IPS DF 19.7 (cell line): ENCODE results near the gene SPEF2.
A peak's percentile ranks its signal among the peaks of the same experiment; 100 is the strongest.

Source experiments
- DNase-seq: peaks from one replicate; pipeline ENCODE4 v3.0.0-alpha.2; 2013; ENCODE audit warnings: low read depth, low spot score

SPEF2 gene

DNA sequence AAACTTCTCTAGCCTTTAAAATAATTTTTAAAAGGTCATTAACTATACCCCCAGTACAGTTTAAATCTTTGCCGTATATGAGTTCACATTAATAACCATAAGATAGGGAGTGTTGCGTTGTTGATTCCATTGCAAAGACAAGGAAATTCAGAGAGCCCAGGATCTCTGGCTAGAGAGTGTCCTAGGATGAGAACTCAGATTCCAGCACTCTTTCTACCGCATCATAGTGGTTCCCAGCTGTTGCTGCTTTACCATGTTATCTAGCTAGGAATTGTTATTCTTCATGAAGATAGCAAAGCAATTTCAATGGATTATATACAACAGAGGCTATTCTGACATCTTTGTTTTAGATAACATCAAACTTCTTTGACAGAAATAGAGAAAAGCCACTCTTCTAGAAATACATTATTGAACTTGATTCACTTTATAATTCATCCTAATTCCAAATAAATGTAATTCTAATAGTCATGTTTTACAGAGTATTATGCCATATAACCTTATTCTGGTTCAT lies 160.7 kb downstream of the SPEF2 start:
- DNase-seq = no peak

DNA sequence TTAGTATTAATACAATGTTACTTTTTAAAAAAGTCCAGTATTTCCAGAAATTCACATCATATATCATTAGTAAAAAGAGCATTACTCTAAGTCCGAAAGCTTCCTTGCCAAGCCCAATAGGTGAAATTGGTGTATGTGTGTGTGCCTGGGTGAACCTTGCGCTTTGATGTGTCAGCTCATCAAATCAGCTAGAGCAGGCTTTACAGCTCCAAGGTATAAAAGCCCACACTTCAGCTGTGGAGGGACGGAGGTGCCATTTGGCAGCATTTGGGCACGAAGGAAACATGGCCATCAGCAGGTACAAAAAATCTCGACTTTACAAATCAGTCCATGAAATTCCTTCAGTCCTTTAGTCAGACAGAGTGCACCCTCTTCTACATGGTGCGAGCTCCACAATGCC lies 162.6 kb downstream of the SPEF2 start:
- no peak for DNase-seq

DNA sequence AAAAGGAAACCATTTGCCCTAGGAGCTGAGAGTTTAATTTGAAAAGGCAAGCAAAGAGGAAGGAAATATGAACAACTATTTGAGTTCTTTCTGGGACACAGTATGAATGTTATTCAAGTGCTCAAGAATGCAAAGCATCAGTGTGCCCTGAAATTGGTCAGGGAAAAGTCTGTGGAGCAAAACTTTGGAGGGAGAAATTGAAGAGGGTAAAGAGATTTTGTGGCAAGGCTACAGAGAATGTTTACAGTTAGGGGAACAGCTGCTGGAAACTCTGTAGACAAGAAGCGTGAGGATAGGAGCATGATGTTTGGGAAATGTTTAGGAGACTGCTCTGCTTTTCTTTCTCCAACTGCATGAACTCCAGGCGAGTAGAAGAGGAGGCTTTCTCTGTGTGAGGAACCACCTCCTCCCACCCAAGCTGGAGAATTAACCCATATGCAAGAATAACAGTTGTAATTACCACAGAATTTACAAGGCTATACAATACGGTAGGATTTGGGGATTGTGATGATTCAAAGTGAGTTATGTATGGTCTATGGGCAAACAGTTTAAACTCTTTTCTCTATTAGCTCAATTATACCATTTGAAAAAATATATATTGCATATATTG lies 163.6 kb downstream of the SPEF2 start:
- DNase-seq = no peak

DNA sequence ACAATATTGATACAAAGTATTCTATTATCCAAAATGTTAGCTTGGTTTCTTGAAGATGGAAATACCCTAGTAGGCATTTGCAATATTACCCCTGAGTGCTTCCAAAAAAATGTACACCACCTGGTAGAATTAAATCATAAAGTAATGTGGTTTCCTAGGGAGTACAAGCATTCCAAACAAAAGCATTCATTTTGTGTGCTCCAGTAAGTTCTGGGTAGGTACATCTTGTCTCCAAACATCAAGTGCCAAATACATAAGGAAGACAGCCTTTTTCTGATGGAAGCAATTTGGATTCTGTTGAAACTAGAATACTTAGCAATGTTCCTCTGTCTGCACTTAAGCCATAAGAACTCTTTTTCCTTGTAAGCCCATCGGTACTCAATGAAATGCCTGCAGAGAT lies 165.9 kb downstream of the SPEF2 start:
- no peak for DNase-seq

DNA sequence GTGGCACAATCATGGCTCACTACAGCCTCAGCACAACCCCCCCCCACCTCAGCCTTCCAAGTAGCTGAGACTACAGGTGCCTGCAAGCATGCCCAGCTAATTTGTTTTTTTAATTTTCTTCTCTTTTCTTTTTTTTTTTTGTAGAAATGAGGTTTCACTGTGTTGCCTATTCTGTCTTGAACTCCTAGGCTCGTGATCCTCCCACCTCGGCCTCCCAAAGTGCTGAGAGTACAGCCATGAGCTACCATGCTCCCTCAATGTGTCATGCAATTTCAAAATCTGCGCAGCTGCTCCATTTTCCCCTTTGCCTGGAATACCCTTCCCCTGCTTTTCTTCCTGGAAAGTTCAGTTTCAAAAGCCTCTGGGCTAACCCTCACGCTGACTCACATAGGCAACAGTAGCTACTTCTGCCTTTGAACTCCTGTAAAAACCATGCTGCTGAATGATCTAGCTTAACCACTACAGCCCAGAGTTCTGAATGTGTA lies 168.0 kb downstream of the SPEF2 start:
- DNase-seq = no peak

DNA sequence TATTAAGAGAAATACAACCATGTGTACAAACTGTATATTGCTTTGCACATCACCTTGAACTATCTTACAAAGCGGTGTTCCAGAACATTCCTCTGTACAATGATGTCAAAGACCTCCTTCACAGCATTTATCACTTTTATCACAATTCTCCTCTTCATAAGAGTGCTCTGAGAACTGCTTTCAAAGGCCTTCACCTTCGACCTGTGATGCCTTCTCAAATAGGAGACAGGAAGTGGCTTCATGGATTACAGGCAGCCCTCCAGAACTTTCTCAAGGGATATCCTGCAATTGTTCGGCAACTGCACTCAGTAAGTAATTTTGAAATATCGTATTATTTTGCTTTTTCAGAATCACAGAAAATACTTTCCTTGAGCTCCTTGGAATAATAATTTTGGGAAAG lies 171.1 kb downstream of the SPEF2 start:
- no peak for DNase-seq

DNA sequence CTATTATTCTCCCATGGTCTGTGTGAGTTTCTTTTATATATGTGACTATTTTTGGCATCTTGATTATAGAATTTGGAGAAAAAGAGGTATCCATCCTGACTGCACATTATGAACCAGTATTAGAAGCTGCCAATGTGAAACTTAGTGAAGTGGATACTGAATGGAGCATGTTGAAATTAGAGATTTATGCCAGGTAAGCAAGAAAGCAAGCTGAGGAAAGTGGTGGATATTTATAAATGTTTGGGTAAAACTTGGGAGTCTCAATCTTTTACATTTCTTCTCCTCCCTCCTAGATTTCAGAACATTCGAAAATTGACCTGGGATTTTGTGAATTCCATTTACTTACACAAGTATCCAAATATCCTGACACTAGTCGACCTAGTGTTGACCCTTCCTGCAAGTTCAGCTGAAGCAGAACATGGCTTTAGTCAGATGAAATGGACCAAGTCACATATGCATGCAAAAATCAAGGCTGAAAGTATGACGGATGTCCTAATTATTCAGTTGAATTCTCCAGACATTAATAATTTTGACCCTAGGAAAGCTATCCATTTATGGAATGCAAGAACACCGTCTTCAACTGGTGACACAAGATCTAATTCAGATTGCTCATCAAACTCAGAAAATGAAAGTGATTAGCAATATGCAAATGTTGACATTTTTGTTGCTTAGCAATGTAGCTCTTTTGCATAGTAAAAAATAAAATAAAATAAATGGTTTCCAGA lies 172.2 kb downstream of the SPEF2 start:
- no peak for DNase-seq

DNA sequence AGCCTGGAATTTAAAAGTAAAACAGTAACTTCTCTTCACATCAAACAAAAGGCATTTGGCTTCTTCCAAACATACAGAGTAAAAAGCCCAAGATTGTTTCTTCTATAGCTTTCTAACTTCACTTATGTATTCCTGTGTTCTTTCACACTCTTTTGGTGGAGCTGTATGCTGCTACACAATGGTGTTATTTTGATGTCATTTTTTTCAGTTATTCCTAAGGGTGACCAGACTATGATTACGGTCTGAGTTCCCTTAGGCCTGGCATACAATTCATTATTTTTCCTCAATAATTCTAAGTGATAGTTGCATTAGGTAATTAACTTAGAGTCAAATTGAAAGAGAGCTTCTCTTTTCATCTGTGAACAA lies 172.8 kb downstream of the SPEF2 start:
- no peak for DNase-seq

DNA sequence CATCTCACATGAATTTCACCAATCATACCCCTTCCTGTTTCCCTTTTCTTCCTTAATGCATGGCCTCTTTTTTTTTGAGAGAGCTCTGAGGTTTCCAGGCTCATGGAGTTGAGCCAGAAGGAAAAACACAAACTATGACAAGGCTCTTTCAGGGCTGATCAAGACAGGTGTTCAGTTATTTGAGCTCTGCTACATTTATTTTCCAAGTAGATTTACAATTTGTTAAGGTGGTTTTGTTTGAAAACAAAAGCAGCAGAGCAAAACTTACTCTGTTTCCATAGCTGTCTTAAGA lies 176.6 kb downstream of the SPEF2 start:
- DNase-seq = no peak

DNA sequence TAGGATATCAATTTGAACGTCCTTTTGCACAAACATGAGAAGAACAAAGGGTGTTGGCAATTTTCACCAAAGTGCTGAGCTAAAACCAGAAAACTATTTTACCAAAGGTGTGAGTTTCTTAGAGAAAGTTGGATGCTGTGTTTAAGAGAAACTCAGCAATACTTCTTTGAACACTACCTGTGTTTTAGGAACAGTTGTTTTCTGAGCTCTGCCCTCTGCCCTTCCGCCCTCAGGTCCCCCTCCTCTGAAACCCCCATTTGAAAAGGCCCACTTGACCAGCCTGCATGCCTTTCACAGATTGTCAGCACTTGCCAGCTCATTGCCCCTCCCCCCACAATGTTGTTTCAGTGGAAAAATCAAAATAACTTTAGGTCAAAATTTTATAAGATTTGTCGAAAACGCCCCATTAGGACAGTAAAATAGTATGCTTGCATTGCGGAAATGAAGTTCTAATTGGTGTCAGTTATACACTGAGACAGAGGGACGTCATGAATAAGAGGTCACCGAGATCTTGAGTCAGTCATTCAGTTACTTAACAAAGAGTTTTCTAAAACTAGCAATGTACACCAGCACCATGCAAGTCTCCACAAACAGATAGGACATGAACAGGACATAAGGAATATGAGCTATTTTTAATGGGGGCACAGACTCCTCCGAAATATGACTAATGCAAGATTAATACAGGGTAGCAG lies 177.2 kb downstream of the SPEF2 start:
- no peak for DNase-seq

DNA sequence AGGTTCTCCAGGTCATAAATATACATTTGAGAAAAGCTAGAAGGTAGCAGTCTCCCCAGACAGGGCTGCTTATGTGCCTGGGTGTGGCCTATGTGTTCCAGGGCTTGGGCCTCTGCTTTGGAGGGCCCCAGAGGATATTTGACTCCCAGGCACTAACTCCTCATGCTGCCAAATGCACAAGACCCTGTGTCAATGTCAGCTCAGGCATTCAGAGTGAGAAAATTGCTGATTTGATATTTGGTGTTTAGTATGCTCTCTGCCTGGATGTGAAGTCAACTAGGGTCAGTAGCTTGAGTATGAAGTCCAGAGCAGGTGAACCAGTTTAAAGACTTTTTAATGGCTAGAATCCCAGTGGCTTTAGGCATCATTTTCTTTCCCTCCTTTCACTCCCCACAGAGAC lies 181.5 kb downstream of the SPEF2 start:
- DNase-seq = no peak

DNA sequence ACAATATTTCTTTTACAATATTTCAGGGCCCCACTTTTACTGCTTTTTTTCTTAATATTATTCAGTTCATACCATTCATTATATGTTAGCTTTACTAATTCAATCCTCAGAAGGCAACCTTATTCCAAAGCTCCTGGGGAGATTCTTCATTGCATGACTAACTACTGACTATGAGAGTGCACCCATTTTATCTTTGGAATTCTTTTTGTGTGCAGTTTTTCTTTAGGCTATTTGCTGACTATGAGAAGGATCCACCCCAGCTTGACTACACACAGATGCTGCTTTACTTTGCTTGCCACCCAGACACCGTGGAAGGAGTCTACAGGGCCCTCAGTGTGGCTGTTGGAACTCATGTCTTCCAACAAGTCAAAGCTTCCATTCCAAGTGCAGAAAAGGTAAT lies 182.1 kb downstream of the SPEF2 start:
- DNase-seq = no peak

DNA sequence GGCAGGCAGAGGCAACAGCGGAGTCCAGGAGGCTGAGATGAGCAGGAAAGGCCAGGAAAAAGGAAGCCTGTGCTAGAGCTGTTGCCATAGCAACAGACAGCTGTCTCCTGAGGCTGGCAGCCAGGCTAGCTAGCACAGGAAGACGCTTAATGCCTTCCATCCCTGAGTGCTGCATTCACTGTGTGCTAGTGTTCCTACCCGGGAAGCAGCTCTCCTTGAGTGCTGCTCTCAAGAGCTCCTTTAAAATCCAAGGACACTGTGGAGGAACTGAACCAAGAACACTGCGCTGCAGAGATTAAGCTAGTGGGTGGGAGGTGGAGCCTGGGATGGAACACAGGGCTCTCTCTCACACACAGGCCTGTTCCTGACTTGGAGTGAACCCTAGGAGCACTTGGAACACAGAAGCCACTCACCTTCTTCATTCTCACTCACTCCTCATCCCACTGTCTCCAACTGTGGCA lies 185.6 kb downstream of the SPEF2 start:
- peak; percentile 20 for DNase-seq

DNA sequence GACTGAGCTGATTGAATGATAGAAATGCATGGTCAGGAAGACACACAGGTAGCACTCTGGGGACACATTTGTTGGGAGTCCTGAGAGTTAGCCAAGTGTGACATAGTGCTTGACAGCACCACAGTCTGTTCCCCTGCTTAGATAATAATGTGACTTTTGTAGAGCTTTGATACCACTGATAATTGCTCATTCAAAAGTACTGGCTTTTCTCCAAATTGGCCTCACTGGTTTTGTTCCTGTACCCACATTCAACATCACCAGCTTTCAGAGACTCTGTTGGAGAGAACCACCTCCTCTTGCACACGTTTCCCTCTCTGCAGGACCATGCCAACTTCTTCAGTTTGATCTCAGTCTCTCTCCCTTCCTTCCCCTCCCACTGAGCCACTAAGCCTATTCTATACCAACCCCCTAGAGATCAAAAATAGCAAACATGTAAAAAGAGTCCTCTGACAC lies 186.6 kb downstream of the SPEF2 start:
- no peak for DNase-seq

DNA sequence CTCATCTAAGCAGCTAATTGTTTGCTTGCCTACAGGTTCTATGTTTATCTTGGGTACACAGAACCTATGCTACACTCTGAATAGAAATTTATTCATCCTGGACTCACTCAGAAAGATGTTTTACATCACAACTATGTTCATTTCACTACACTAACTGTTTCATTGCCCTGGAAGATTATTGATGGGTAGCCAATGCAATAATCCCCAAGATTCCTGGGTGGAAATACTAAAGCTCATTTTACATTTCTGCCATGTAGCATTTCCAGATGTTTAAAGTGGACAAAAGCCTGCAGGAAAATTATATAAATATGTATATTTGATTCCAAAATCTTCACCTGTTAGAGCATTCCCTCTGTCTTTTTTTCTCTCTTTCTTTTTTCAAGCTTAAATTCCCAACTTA lies 187.2 kb downstream of the SPEF2 start:
- DNase-seq = no peak

DNA sequence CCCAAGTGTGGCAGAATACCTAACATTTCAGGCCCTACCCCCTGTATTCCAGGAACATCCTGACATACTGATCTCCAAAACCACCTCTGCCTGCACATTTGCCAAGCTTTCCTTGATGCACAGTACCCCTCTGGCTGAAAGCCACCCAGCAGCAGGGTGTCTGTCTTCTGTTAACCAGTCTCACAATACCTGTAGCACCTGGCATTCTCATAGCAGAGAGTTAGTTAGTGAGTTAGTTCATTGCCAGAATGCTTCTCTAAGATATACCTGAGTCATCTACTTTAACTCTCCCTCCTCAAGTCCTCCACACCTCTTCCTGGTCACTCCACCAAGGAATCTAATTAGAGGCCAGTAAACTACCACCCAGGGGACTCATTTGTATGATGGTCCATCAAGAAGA lies 192.9 kb downstream of the SPEF2 start:
- DNase-seq = no peak

DNA sequence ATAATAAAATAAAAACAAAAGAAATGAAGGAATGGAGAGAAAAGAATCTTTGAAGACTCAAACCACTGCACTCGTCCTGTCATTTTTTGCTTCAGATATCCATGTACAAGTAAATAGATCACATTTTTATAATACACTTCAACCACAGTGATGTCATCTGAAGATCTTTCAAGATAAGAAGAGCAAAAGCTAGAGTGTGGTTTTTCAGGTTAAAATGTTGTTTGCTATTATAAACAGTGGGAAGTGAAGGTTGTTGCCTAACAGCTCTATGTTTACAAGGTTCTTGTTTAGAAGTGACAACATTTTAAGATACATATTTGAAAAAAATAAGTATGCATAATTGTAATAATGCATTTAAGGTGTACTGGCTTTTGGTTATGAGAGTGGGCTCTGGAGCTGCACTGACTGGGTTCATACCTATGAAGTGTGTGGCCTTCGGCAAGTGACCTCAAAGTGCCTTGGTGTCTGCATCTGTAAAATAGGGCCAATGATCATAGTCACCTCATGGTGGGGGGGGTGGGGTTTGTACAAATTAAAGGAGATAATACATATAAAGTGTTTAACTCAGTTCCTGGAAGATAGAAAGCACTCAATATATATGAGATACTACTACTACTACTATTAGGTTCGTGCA lies 193.6 kb downstream of the SPEF2 start:
- DNase-seq = no peak

DNA sequence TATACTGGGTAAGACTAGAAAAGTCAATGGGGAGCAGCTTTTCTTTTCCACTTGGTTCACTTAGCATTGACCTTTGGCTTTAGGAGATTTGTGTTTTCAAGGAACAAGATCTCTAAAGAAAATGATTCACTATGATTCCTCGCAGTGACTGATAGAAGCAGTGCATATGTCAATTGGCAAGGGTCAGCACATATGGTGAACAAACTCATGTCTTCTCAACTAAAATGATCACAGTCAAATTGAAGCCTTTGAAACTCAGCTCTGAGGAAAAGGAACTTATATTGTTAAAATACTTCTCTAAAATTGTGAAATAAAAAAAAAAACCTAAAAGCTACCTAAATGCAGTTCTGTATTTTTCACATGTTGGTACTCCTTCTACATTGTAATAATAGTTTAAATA lies 195.9 kb downstream of the SPEF2 start:
- DNase-seq = no peak

DNA sequence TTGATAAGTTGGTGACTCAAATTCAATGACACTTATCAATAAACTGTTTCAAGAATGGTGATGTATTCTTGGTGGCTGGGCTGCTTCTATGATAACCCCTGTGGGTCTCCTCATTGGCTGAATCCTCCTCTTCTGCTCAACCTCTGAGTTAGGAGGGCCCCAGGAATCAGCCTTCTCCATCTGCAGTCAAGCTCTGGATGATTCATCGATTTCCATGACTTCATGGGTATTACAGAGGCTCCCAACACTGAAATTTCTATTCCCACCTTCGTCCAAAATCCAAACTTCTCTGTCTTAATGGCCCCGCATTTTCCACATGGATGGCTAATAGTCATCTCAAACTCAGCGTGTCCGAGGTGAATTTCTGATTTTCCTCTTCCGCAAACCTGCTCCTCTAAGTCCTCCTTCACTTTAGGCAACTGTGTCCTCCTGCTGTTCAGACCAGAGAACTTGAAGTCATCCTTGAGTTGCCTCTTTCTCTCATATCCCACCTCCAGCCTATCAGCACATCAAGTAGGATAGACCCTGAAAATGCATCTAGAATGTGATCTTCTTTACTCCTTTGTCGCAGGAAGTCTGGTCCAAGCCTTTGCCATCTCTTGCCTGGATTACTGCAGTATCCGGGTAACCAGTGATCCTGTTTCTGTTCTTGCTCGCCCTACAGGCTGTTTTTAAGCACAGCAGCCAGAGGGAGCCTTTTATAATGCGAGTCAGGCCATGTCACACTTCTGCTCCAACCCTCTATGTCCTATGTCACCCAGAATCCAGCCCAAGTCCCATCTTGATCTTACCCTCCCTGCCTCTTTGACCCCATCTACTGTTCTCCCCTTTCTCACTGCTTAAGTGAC lies 197.7 kb downstream of the SPEF2 start:
- peak; percentile 17 for DNase-seq

DNA sequence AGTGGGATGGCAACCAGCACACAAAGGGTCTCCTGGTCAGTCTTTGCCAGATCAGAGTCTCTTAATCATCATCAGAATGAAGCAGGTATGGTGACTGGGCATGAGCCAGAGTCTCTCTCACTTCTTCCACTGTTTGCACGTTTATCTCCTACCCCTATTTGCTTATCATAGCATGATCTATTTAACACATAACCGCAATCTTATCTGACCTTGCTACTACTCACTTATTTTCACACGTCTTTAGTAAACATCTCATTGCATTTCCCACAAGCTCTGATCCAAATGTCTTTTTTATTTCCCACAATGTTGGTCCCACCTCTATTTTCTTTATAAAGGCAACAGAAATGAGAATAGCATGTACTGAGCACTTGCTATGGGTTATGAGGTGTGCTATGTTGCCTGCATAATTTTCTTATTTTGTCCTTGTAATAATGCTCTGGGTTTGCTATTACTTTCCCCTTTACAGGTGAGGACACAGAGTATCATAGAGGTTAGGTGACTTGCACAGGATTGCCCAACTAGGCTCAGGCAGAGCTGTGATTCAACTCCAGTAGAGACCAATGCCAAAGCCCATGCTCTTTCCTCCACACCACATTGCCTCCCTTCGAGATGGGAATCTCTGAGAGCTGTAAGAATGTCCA lies 199.3 kb downstream of the SPEF2 start:
- no peak for DNase-seq

DNA sequence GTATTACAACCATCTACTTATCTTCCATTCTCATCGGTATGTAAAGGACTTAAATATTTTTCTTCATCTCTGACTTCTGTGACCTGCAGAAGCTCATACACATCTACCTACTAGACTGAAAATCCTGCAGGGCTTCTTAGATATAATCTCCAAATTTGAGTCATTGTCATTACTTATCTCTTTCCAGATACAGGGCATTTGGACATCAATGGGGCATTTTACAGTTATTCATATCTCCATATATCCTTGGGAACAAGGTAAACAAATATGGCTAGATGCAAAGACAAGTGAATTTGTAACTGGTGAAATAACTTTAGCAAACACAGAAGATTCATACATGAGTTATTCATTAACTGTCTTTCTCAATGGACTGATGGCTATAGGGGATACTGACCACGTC lies 201.4 kb downstream of the SPEF2 start:
- no peak for DNase-seq
